PC-9 (cell line): ENCODE measurements around the gene HOXC10.

Source experiments
- EZH2 ChIP-seq: fragments of 200-600 bp; sonication (generic); IDR thresholded peaks from 2 replicates; pipeline ENCODE4 v1.8.0; 2017; ENCODE audit warnings: antibody characterized with exemption, low read depth
- TF ChIP-seq, protein P1 (sequence below): fragments of 200-600 bp; sonication (generic); conservative IDR thresholded peaks from 2 replicates; pipeline ENCODE4 v1.6.1; 2017; ENCODE audit warnings: mixed run types, antibody characterized with exemption, mild to moderate bottlenecking, moderate library complexity

DNA sequence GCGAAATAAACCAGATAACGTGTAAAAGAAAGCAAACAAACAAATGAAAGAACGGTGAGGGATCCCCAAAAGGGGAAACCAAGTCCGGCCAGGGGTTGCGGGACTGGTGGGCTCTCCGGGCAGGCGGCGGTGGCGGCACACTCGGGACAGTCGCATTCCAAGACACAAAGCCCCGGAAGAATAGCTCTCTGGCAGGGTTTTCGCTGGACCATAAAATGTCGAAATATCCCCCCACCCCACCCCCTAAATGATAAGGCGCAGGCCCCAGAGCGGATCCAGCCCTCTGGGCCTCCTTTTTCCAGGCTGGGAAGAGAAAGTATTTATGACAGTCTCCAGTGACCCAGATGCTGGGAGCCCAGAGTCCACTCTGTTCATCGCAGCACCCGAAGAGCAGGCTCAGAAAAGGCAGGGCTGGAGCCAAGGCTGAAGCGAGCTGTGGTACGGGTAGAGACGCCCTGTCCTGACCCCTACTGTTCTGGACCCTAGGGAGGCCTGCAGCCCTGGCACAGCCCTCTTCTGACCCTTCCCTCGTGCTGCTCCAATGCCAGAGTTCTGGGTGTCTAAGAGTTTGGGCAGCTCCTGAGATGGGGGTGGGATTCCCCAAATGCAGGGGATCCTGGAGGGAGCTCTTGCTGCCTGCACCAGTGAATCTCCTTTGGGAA, 21.7 kb downstream of the HOXC10 start:
- TF ChIP-seq, protein P1, sequence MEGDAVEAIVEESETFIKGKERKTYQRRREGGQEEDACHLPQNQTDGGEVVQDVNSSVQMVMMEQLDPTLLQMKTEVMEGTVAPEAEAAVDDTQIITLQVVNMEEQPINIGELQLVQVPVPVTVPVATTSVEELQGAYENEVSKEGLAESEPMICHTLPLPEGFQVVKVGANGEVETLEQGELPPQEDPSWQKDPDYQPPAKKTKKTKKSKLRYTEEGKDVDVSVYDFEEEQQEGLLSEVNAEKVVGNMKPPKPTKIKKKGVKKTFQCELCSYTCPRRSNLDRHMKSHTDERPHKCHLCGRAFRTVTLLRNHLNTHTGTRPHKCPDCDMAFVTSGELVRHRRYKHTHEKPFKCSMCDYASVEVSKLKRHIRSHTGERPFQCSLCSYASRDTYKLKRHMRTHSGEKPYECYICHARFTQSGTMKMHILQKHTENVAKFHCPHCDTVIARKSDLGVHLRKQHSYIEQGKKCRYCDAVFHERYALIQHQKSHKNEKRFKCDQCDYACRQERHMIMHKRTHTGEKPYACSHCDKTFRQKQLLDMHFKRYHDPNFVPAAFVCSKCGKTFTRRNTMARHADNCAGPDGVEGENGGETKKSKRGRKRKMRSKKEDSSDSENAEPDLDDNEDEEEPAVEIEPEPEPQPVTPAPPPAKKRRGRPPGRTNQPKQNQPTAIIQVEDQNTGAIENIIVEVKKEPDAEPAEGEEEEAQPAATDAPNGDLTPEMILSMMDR: no peak
- TF ChIP-seq EZH2: no peak
